IPS-NIHi7 (cell line): ENCODE results near the gene NCKAP1.
"Not testable (repeated sequence)": the region's sequence is repeated elsewhere in the genome, so short reads cannot be mapped to it uniquely, and the experiment has no call there.

Experiments used
- DNase-seq: peaks from one replicate; pipeline ENCODE4 v3.0.0; 2012; ENCODE audit warnings: mixed read lengths; ENCODE audit errors: extremely low spot score

NCKAP1 gene, protein sequence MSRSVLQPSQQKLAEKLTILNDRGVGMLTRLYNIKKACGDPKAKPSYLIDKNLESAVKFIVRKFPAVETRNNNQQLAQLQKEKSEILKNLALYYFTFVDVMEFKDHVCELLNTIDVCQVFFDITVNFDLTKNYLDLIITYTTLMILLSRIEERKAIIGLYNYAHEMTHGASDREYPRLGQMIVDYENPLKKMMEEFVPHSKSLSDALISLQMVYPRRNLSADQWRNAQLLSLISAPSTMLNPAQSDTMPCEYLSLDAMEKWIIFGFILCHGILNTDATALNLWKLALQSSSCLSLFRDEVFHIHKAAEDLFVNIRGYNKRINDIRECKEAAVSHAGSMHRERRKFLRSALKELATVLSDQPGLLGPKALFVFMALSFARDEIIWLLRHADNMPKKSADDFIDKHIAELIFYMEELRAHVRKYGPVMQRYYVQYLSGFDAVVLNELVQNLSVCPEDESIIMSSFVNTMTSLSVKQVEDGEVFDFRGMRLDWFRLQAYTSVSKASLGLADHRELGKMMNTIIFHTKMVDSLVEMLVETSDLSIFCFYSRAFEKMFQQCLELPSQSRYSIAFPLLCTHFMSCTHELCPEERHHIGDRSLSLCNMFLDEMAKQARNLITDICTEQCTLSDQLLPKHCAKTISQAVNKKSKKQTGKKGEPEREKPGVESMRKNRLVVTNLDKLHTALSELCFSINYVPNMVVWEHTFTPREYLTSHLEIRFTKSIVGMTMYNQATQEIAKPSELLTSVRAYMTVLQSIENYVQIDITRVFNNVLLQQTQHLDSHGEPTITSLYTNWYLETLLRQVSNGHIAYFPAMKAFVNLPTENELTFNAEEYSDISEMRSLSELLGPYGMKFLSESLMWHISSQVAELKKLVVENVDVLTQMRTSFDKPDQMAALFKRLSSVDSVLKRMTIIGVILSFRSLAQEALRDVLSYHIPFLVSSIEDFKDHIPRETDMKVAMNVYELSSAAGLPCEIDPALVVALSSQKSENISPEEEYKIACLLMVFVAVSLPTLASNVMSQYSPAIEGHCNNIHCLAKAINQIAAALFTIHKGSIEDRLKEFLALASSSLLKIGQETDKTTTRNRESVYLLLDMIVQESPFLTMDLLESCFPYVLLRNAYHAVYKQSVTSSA

DNA sequence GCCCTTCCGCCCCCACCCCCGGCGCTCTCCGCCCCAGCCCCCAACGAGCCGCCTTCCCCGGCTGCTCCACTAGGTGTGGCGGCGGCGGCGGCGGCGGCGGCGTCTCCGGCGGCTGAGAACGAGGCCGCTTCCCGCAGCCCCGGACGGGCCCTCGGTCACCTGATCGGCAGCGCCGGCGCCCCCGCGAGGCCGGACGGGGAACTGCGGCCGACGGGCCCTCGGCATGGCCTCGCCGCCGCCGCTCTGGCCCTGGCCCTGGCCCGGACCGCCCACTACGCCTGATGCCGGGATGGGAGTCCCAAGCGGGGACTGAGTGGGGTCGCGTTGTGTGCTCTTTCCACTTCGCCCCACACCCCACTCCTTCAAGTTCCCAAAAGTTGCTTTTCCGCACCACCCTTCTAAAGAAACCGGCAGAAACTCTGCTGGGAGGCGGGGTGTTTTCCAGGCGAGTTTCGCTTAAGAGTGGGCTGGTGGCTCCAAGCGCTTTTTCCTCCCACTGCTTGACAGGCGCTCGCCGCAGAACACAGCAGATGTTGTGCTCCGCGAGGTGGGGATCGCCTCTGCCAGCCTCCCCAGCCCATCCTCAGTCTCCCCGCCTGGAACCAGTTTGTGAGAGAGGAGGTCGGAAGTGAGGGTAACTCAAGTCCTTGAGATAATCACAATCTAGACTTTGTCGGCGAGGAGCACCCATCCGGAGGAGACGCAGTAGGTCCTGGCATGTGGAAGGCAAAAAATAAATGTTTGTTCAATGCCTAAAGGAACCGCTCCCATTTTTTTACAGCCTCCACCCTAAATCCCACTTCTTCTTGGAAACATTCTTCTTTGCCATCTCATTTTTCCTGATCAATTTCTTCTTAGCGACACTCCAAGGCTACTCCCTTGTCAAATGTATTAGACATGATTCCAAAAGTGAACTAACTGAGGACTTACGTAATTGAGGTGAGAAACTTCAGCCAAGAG lies at the start of gene NCKAP1:
Gene NCKAP1, minus strand, starts transcription at position 117 of the 960 bp plus-strand sequence. CDS start 358 bp downstream, outside the sequence.
- peak; percentile 92 for DNase-seq

DNA sequence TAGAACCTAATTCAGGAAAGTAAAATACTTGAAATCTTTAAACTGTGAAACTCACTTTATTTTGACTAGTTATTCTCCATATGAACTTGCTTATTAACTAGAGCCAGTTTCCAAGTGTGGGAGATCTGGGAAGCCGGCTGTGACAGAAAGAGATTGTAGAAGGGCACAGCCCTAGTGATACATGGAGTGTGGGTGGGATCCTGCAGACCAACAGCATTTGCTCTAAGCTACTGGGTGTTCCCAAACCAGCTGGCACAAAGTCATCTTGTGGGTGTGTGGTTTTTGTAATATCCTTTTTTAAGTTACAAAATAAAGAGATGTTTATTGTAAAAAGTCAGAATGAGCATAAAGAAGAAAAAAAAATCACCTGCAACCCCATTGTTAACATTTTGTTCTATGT lies 43.7 kb upstream of the NCKAP1 start:
- DNase-seq: no peak

DNA sequence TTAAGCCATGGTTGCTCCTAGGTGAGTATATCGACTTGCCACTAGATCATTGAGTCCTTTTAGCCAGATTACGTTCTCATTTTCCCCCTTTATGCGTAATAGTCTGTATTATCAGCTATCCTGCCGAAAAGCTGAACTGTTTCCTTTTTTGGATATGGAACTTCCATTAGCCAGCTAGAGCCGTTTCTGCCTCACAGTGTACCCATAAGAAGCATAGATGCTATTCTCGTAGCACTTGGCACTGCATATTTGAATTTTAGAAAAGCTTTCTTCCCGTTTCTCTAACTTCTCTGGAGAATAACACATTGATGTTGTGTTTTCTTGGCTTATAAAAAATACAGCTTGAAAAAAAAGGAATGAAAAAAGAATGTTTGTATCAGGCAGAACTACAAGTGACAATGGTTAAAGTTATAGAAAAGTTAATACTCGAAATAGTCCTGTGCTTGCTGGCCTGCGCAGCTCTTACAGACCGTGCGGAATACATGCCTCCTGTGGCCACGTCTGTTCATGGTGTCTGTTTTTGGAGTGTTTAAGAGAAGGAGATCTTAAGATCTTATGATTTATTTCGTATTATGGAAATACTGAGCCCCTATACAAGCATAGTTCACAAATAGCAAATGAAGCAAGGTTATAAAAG lies 41.0 kb upstream of the NCKAP1 start:
- no peak for DNase-seq

DNA sequence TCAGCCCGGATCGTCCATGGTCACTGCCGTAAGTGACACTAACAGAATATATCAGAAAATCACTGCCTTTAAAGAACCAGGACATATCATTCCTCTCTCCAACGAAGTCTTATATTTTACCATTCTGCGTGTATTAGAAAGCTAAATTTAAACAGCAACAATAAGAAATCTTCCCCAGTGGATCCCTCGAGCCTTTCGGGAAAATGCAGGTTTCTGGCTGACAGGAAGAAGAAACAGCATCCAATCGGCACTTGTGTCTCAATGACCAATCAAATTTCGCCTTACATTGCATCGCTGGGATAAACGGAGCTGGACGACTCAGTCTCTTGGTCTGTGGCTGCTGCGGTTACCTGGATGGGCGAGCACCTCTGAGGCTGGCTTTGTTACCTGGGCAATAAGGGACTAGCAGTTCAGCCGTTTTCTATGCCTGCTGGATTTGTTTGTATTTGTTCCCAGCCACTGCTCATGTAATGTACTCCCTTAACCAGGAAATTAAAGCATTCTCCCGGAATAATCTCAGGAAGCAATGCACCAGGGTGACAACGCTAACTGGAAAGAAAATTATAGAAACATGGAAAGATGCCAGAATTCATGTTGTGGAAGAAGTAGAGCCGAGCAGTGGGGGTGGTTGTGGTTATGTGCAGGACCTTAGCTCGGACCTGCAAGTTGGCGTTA lies 40.3 kb upstream of the NCKAP1 start, which contains the start of gene DUSP19:
Gene DUSP19, plus strand, starts transcription at position 284 of the 675 bp plus-strand sequence. Its CDS starts 187 bp downstream, at position 471.
- peak; percentile 95 for DNase-seq

DNA sequence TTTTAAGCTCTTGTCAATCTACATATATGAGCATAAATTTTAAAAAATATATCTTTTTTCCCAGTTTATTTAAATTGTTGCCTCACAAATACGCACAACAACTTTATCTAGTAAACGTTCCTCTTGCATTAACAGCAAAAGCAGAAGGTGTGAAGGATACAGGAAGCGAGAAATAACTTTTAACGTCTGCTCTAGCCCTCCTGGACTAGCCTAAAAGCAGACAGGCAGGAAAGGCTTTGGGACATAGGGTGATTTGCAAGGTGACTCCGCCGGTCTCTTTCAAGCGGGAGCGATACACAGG lies 39.9 kb upstream of the NCKAP1 start:
- peak; percentile 78 for DNase-seq

DNA sequence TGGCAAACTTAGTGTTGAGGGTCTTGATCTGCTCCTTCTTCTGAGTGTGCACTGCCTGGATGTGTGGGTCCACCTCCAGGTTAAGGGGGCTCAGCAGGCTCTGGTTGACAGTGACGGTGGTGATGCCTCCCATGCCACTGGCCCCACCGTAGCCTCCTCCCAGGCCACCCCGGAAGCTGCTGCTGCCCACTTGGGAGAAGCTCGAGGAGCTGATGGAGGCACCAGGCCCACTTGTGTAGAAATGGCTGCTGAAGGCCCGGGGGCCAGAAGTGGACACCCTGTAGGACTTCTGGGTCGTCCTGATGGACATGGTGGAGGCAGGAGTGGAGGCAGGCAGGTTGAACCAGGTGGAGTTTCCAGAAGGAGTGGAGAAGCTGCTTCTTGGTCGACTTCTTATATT lies 33.9 kb upstream of the NCKAP1 start:
- DNase-seq: no peak

DNA sequence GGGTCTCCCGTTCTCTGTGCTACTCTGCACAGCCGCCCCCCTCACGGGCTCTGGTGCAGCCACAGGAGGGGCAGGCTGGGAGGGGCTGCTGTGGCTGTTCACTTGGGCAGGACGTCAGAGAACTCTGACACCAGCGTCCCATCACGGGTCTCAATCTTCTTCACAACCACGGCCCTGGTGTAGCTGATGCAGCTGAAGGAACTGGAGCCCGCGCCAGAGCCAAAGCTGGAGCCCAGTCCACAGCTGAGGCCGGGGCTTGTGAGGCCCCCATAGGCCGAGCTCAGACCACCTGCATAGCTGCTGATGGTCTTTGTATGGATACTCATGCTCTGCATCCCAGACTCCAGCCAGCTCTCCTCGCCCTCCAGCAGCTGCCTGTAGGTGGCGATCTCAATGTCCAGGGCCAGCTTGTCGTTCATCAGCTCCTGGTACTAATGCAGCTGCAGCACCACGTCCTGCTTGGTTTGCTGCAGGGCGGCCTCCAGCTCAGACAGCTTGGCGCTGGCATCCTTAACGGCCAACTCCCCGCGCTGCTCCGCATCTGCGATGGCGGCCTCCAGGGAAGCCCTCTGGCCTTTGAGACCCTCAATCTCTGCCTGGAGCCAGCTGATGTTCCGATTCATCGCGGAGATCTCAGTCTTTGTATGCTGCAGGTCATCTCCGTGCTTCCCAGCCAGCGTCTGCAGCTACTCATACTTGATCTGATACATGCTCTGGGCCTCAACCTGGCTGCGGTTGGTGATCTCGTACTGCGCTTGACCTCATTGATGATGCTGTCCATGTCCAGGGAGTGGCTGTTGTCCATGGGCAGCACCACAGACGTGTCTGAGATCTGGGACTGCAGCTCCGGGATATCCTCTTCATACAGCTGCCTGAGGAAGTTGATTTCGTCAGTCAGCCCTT lies 32.9 kb upstream of the NCKAP1 start:
- DNase-seq: peak; percentile 64

DNA sequence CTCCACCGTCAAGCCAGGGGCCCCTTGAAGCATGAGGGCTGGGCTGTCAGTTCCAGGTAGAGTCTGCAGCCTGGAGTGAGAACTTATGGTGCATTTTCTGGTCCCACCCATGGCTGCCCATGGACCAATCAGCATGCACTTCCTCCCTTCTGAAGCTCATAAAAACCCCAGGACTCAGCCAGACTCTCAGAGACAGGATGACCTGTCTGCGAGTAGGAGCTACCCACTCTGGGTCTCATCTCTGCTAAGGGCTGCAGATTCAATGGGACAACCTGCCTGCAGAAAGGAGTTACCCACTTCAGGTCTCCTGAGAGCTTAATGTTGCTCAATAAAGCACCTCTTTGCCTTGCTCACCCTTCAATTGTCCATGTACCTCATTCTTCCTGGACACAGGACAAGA lies 30.9 kb upstream of the NCKAP1 start:
- DNase-seq: no peak

DNA sequence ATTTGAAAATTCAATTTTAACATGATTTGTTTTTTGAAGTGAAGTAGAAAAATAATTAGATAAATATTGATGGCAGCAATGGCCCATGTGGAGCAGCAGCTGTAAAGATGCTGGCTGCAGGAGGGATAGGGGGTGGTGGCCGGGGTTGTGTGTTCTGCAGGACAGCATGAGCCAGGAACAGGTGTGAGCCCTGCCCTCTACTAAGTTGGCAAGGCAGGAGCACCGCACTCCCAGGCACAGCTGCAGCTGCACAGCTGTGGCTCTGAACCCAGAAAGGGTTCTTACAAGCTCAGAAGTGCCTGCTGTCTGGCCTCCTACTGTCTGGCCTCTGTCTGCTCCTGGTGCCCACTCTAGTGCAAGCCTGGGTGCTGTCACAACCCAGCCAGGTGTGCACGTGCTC lies 30.3 kb upstream of the NCKAP1 start:
- no peak for DNase-seq

DNA sequence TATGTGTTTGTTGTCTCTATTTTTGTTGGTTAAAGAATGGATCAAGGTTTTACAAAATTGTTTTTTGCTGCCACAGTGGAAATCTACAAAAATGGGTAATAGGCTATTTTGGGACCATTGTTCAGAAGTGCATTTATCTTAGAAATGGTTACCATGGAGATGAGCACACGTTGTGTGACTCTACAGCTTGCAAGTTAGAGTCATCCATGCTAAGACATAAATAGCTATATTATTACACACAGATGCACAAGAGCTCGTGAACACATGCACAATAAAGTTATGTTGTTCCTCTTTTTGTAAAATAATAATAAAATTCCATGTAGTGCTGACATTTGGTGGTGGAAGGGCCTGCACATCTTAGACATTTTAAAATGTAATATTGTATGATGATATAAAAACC lies 24.8 kb upstream of the NCKAP1 start:
- DNase-seq: no peak

DNA sequence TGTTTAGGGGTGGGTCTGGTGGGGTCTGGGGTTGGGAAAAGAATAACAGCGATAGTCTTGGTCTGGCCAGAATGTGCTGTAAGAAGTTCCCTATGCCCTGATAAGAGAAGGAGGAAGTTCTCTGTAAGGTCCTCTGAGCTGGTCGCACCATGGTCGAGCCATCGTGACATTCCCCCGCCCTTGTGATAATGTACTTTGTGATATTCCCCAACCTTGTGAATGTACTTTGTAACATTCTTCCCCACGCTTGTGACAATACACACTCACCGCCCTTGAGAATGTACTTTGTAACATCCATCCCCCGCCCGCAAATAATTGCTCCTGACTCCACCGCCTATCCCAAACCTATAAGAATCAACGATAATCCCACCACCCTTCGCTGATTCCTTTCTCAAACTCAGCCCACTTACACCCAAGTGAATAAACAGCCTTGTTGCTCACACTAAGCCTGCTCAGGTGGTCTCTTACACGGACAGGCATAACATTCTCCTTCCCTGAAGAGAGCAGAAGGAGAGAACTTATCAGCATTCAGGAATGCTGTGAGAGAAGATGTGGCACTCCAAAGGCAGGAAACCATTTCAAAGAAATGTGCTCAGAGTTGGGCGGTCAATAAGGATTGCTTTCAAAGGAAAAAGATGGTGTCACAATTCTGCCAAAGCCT lies 22.4 kb upstream of the NCKAP1 start:
- DNase-seq: no peak

DNA sequence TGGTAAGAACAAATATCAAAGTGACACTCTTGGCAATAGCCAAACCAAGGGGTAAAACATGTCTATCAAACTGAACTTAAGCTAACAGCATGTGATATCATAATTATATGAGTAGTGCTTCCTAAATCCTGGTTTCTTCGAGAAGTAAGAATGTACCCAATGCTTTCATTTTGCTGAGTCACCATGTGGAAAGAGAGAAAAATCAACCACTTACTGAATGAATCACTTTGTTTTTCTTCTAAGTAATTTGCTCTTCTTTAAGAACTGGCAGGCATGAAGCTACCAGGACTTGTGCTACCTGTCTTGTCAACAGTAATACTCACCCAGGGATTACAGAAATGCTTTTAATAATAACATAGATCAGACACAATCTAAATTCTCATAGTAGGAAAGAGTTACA lies 21.3 kb upstream of the NCKAP1 start:
- DNase-seq: no peak

DNA sequence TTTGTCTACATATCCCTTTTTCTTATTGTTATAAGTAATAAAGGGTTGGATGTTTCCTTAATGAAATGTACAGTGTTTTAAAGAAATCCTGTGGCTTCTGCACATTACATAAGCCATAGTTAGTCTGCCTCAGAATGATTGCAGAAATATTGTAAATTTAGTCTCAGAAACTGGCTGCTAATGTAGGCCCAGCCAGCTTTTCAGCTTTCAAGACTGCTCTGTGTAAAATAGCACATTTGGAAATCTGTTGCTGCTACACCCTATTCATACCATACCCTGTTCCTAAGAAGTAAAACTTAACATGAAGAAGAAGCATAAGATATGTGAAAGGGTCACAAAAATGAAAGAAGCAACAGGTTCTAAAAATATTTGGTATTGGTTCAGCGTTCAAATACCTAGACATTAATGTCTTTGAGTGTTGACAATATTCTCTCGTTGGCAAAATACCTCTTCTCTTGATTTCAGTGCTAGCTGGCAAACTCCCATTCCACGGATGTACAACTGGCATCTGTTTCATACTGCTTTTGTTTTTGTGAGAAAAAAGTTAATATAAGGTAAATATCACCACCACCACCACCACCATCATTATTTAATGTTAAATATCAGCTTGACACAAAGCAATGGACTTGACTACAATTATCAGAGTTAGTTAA lies 19.2 kb upstream of the NCKAP1 start:
- no peak for DNase-seq

DNA sequence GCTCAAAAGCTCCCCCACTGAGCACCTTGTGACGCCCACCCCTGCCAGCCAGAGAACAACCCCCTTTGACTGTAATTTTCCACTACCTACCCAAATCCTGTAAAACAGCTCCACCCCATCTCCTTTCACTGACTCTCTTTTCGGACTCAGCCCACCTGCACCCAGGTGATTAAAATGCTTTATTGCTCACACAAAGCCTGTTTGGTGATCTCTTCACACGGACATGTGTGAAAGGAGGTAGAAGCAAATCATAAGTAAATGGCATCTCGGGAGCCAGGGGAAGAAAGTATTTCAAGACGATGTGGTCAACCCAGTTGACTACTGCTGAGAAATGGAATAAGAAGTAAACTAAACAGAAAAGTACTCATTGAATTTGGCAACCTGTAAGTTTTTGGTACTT lies 11.2 kb upstream of the NCKAP1 start:
- DNase-seq: no peak

DNA sequence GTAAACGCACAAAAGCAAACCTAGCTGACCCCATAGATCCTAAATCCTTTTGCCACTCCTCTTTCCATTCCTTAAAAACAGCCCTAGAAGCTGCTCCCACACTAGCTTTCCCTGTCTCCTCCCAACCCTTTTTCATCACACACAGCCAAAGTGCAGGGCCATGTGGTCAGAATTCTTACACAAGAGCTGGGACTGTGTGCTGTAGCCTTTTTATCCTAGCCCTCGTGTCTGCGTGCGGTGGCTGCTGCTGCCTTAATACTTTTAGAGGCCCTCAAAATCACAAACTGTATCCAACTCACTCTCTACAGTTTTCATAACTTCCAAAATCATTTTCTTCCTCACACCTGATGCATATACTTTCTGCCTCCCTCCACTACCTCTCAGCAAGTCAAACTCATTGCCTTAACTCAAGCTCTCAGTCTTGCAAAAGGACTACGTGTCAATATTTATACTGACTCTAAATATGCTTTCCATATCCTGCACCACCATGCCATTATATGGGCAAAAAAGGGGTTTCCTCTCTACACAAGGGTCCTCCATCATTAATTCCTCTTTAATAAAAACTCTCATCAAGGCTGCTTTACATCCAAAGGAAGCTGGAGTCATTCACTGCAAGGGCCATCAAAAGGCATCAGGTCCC lies 9.3 kb upstream of the NCKAP1 start:
- DNase-seq: not testable (repeated sequence)

DNA sequence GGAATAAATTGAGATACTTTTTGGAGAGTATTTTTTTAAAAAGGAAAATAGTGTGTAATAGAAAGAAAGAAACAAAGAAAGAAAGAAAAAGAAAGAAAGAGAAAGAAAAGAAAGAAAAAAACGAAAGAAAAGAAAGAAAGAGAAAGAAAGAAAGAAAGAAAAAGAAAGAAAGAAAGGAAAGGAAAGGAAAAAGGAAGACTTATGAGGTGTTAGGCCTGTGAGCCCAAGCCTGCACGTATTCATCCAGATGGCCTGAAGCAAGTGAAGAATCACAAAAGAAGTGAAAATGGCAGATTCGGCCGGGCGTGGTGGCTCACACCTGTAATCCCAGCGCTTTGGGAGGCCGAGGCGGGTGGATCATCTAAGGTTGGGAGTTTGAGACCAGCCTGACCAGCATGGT lies 5.3 kb upstream of the NCKAP1 start:
- not testable (repeated sequence) for DNase-seq

DNA sequence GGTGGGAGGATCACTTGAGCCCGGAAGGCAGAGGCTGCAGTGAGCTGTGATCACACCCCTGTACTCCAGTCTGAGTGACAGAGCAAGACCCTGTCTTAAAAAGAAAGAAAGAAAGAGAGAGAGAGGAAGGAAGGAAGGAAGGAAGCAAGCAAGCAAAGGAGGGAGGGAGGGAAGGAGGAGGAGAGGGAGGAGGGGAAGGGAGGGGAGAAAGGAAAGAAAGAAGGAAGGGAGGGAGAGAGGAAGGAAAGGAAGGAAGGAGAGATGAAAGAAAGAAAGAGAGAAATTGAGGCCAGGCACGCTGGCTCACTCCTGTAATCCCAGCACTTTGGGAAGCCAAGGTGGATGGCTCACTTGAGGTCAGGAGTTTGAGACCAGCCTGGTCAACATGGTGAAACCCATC lies 2.3 kb upstream of the NCKAP1 start:
- no peak for DNase-seq
